PC-9 (cell line): ENCODE data around the gene IDI1. TPM values are rescaled to one million over a fixed set of nuclear protein-coding genes. Genes with fewer than 3 reads are reported as not detected.
"Not testable (repeated sequence)": the region's sequence is repeated elsewhere in the genome, so short reads cannot be mapped to it uniquely, and the experiment has no call there.

Source experiments
- BruUV-seq: library from RNA; stranded (reverse); fragments of 400-500 nt; replicated peaks from 2 replicates; lab custom pipeline; 2021; lab: Mats Ljungman, UMichigan
- CTCF ChIA-PET: fragments of 300-600 bp; sonication (Branson Sonifier 250); formaldehyde crosslinking; loops from one replicate; lab custom pipeline; 2022; ENCODE audit warnings: antibody characterized with exemption; lab: Charles Lee
- POLR2A ChIA-PET: fragments of 300-600 bp; sonication (Branson Sonifier 250); formaldehyde crosslinking; loops from one replicate; lab custom pipeline; 2022; ENCODE audit warnings: antibody characterized with exemption; ENCODE audit not compliant: unreplicated experiment; lab: Charles Lee
- DNase-seq, 2 experiments: peaks; one replicate each; pipeline versions ENCODE4 v3.0.0 to v3.0.0-alpha.2; 2015 to 2022; ENCODE audit warnings: mixed read lengths in 1 of 2
- H2AFZ ChIP-seq: fragments of 200-600 bp; sonication (generic); 2 replicates; pipeline ENCODE4 v1.8.1; 2017; ENCODE audit warnings: antibody characterized with exemption
- H3F3A ChIP-seq: fragments of 200-600 bp; sonication (generic); 2 replicates; pipeline ENCODE4 v1.8.1; 2017; ENCODE audit warnings: antibody characterized with exemption, mild to moderate bottlenecking, low read depth; ENCODE audit not compliant: insufficient read depth
- H3K27ac ChIP-seq: fragments of 200-600 bp; sonication (generic); 2 replicates; pipeline ENCODE4 v1.6.1; 2016; ENCODE audit warnings: mixed run types
- H3K27me3 ChIP-seq: fragments of 200-600 bp; sonication (generic); 2 replicates; pipeline ENCODE4 v1.6.1; 2016; ENCODE audit warnings: low read depth, mixed run types; ENCODE audit not compliant: insufficient read depth
- H3K36me3 ChIP-seq: fragments of 200-600 bp; sonication (generic); 2 replicates; pipeline ENCODE4 v1.6.1; 2016; ENCODE audit warnings: low read depth, mixed run types
- H3K4me1 ChIP-seq: fragments of 200-600 bp; sonication (generic); replicated peaks from 2 replicates; pipeline ENCODE4 v1.6.1; 2016; ENCODE audit warnings: mixed run types; ENCODE audit not compliant: insufficient read depth
- H3K4me2 ChIP-seq: fragments of 200-600 bp; sonication (generic); 2 replicates; pipeline ENCODE4 v1.6.1; 2017; ENCODE audit warnings: mixed run types
- H3K4me3 ChIP-seq: fragments of 200-600 bp; sonication (generic); 2 replicates; pipeline ENCODE4 v1.6.1; 2016; ENCODE audit warnings: mixed run types
- H3K79me2 ChIP-seq: fragments of 200-600 bp; sonication (generic); 2 replicates; pipeline ENCODE4 v1.6.1; 2017; ENCODE audit warnings: low read depth, mixed run types
- H3K9me2 ChIP-seq: fragments of 200-600 bp; sonication (generic); 2 replicates; pipeline ENCODE4 v1.8.1; 2017; ENCODE audit warnings: mild to moderate bottlenecking; ENCODE audit not compliant: insufficient read depth
- H3K9me3 ChIP-seq: fragments of 200-600 bp; sonication (generic); 2 replicates; pipeline ENCODE4 v1.8.1; 2016; ENCODE audit warnings: low read depth; ENCODE audit not compliant: insufficient read depth
- H4K20me1 ChIP-seq: fragments of 200-600 bp; sonication (generic); 2 replicates; pipeline ENCODE4 v1.8.1; 2017; ENCODE audit not compliant: insufficient read depth
- CTCF ChIP-seq: fragments of 200-600 bp; sonication (generic); conservative IDR thresholded peaks from 2 replicates; pipeline ENCODE4 v1.6.1; 2017; ENCODE audit warnings: mixed run types, antibody characterized with exemption, mild to moderate bottlenecking, moderate library complexity
- EZH2 ChIP-seq: fragments of 200-600 bp; sonication (generic); IDR thresholded peaks from 2 replicates; pipeline ENCODE4 v1.8.0; 2017; ENCODE audit warnings: antibody characterized with exemption, low read depth
- intact Hi-C: fragments of 100-400 bp; cut with micrococcal nuclease; formaldehyde crosslinking; loops from one replicate; pipeline ENCODE4 v1.10.0; 2022; ENCODE audit not compliant: unreplicated experiment
- total RNA-seq: library from RNA; stranded (reverse); gene quantifications from 2 replicates; pipeline ENCODE4 v1.2.3, GENCODE V29; 2021

IDI1 gene
- total RNA-seq, 1 experiment from 2014 or later: 57.7 TPM

- Histone ChIP-seq H3F3A (no peaks in the 10 kb centered on the region), H3K4me3 (no peak overlapping the region), H3K27me3 (no peaks in the 10 kb centered on the region), H3K79me2 (no peaks in the 10 kb centered on the region), H3K36me3 (peaks cover 23% of the 10 kb centered on the region), H3K4me2 (no peak overlapping the region), H2AFZ (no peak overlapping the region), H3K27ac (no peak overlapping the region), H3K4me1 (no peaks in the 10 kb centered on the region), H4K20me1 (peaks cover 4% of the 10 kb centered on the region; the same call in 1 of the 2 replicates), H3K9me2 (no peaks in the 10 kb centered on the region), H3K9me3 (no peaks in the 10 kb centered on the region)
- DNase-seq: no peak
- ChIA-PET CTCF (no interaction called here), POLR2A (no interaction called here)
- intact Hi-C loops: no loop called here
- TF ChIP-seq EZH2 (no peak), CTCF (no peak)
- no TSS peak for BruUV-seq
Observed at GRCh38 chr10:1010703-1011102, 38.2 kb downstream of the IDI1 start.

GRCh38 chr10:1009947-1010346 lies 39.0 kb downstream of the IDI1 start:
- H3K79me2 ChIP-seq, H3K4me3 ChIP-seq, H2AFZ ChIP-seq, H3F3A ChIP-seq, BruUV-seq, H3K9me3 ChIP-seq, DNase-seq, H3K4me1 ChIP-seq, H3K27me3 ChIP-seq, H3K27ac ChIP-seq, CTCF ChIA-PET, POLR2A ChIA-PET, intact Hi-C loops, H3K4me2 ChIP-seq, H3K9me2 ChIP-seq, H4K20me1 ChIP-seq: not testable (repeated sequence)
- peaks cover 23% of the 10 kb centered on the region for H3K36me3 ChIP-seq

GRCh38 chr10:1009071-1009494 lies 39.8 kb downstream of the IDI1 start:
- no peak overlapping the region for H3K27ac ChIP-seq
- H3K4me1 ChIP-seq: no peaks in the 10 kb centered on the region
- H4K20me1 ChIP-seq: peaks cover 8% of the 10 kb centered on the region; the same call in 1 of the 2 replicates
- no peaks in the 10 kb centered on the region for H3K9me2 ChIP-seq
- no peaks in the 10 kb centered on the region for H3F3A ChIP-seq
- no TSS peak for BruUV-seq
- CTCF ChIA-PET: no interaction called here
- DNase-seq: no peak
- no peak overlapping the region for H3K4me3 ChIP-seq
- TF ChIP-seq EZH2 (no peak), CTCF (no peak)
- POLR2A ChIA-PET: no interaction called here
- H3K79me2 ChIP-seq: no peaks in the 10 kb centered on the region
- no peak overlapping the region for H3K4me2 ChIP-seq
- intact Hi-C loops: no loop called here
- H3K9me3 ChIP-seq: no peaks in the 10 kb centered on the region
- H3K36me3 ChIP-seq: peaks cover 23% of the 10 kb centered on the region
- H3K27me3 ChIP-seq: no peaks in the 10 kb centered on the region
- no peak overlapping the region for H2AFZ ChIP-seq

- Histone ChIP-seq H3K4me2 (no peak overlapping the region), H4K20me1 (peaks cover 18% of the 10 kb centered on the region), H3K9me2 (no peaks in the 10 kb centered on the region), H3F3A (no peaks in the 10 kb centered on the region), H3K4me1 (no peaks in the 10 kb centered on the region), H3K9me3 (no peaks in the 10 kb centered on the region), H3K4me3 (no peak overlapping the region), H3K27me3 (no peaks in the 10 kb centered on the region), H3K36me3 (peaks cover 30% of the 10 kb centered on the region), H3K27ac (no peak overlapping the region), H2AFZ (no peak overlapping the region), H3K79me2 (peaks cover 13% of the 10 kb centered on the region)
- BruUV-seq: no TSS peak
- no peak for DNase-seq
- ChIA-PET CTCF (no interaction called here), POLR2A (no interaction called here)
- no peak for TF ChIP-seq EZH2
- TF ChIP-seq CTCF: no peak
- intact Hi-C loops: no loop called here
Observed at GRCh38 chr10:1007583-1007982, 41.3 kb downstream of the IDI1 start.
